ENCODE results near the gene TSPEAR. TPM values are rescaled to one million over a fixed set of nuclear protein-coding genes. Genes with fewer than 3 reads are reported as not detected.
"Not testable (repeated sequence)": the region's sequence is repeated elsewhere in the genome, so short reads cannot be mapped to it uniquely, and the experiment has no call there.

The TSPEAR gene
- total RNA-seq, 2 donors from 2014 or later, result not detected

DNA sequence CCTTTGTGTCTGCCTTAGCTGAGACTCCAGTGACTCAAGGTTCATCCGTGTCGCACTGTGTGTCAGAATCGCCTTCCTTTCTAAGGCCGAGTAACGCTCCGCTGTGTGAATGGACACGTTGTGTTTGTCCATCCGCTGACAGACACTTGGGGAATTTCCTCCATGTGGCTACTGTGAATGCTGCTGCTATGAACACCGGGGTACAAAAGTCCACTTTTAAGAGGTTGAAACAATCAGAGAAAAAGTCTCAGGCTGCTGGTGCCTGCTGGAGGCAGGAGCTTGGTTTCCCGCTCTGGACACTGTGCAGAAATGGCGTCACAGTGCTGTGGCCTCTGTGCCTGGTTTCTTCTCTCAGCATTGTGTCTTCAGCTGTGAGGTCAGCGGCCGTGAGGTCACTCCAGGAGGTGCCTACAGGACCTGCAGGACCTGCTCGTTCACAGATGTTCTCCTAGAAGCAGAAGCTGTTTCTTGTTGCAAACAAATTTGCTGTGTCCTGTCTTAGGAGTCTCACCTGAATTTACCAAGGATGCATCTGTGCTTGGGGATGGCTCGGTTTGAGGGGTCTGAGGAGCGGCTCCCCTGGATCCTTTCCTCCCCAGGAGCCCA lies 205.6 kb downstream of the TSPEAR start:
- no peak overlapping the region for H3K27ac ChIP-seq
- no peak overlapping the region for H3K4me3 ChIP-seq
- DNase-seq (ENCODE audit: low spot score), result no peak
- H3K9me3 ChIP-seq, result no peaks in the 10 kb centered on the region
- TF ChIP-seq, protein P1, sequence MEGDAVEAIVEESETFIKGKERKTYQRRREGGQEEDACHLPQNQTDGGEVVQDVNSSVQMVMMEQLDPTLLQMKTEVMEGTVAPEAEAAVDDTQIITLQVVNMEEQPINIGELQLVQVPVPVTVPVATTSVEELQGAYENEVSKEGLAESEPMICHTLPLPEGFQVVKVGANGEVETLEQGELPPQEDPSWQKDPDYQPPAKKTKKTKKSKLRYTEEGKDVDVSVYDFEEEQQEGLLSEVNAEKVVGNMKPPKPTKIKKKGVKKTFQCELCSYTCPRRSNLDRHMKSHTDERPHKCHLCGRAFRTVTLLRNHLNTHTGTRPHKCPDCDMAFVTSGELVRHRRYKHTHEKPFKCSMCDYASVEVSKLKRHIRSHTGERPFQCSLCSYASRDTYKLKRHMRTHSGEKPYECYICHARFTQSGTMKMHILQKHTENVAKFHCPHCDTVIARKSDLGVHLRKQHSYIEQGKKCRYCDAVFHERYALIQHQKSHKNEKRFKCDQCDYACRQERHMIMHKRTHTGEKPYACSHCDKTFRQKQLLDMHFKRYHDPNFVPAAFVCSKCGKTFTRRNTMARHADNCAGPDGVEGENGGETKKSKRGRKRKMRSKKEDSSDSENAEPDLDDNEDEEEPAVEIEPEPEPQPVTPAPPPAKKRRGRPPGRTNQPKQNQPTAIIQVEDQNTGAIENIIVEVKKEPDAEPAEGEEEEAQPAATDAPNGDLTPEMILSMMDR (IDR thresholded peaks at IDR 0.05), result no peak
- no peaks in the 10 kb centered on the region for H3K36me3 ChIP-seq
- peaks cover 0 to 9% of the 10 kb centered on the region in 2 donors for H3K4me1 ChIP-seq
- no peaks in the 10 kb centered on the region for H3K27me3 ChIP-seq

DNA sequence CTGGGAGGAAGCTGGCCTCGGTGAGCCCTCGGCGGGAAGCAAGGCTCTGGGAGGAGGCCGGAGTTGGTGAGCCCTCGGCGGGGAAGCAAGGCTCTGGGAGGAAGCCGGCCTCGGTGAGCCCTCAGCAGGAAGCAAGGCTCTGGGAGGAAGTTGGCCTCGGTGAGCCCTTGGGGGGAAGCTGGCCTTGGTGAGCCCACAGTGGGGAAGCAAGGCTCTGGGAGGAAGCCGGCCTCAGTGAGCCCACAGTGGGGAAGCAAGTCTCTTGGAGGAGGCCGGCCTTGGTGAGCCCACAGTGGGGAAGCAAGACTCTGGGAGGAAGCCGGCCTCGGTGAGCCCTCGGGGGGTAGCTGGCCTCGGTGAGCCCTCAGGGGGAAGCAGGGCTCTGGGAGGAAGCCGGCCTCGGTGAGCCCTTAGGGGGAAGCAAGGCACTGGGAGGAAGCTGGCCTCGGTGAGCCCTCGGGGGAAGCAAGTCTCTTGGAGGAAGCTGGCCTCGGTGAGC lies 207.4 kb downstream of the TSPEAR start:
- no peak overlapping the region for H3K4me3 ChIP-seq
- TF ChIP-seq, protein P1 (IDR thresholded peaks at IDR 0.05), result no peak
- no peaks in the 10 kb centered on the region for H3K4me1 ChIP-seq
- DNase-seq (ENCODE audit: low spot score), result no peak
- no peaks in the 10 kb centered on the region for H3K36me3 ChIP-seq
- no peaks in the 10 kb centered on the region for H3K9me3 ChIP-seq
- H3K27me3 ChIP-seq, result no peaks in the 10 kb centered on the region
- no peak overlapping the region for H3K27ac ChIP-seq

DNA sequence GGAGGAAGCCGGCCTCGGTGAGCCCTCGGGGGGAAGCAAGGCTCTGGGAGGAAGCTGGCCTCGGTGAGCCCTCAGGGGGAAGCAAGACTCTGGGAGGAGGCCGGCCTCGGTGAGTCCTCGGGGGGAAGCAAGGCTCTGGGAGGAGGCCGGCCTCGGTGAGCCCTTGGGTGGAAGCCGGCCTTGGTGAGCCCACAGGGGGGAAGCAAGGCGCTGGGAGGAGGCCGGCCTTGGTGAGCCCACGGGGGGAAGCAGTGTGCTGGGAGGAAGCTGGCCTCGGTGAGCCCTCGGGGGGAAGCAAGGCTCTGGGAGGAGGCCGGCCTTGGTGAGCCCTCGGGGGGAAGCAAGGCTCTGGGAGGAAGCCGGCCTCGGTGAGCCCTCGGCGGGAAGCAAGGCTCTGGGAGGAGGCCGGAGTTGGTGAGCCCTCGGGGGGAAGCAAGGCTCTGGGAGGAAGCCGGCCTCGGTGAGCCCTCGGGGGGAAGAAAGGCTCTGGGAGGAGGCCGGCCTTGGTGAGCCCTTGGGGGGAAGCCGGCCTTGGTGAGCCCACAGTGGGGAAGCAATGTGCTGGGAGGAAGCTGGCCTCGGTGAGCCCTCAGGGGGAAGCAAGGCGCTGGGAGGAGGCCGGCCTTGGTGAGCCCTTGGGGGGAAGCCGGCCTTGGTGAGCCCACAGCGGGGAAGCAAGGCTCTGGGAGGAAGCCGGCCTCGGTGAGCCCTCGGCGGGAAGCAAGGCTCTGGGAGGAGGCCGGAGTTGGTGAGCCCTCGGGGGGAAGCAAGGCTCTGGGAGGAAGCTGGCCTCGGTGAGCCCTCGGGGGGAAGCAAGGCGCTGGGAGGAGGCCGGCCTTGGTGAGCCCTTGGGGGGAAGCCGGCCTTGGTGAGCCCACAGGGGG lies 208.1 kb downstream of the TSPEAR start:
- not testable (repeated sequence) for H3K4me1 ChIP-seq; H3K27me3 ChIP-seq; DNase-seq (ENCODE audit: low spot score); H3K27ac ChIP-seq; H3K36me3 ChIP-seq; H3K4me3 ChIP-seq; H3K9me3 ChIP-seq

DNA sequence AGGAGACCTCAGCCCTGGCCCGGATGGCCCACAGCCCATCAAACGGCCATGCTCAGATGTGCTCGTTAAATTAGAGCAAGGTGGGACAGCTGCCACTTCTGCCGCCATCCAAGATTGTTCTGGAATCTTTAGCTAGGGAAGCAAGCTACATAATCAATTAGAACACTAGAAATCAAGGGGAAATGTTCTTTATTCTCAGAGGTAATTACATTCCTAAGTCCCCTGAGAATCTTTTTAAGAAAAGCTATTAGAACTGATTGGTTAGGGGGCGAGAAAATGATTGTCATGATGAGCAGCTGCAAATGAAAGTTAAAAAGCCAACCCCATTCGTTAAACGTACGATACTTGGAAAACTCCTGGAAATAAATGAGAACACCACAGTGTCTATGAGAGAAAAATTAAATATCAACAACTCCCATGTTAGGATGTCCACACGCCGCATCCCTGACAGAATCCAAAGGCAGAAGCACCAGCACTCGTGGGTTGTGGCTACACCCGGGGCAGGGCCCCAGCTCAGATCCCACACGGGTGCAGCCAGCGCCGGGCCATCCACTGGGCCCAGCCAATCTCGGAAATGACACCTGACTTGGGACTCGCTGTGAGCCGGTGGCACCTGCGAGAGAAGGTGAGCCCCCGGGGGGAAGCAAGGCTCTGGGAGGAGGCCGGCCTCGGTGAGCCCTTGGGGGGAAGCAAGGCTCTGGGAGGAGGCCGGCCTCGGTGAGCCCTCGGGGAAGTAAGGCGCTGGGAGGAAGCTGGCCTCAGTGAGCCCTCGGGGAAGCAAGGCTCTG lies 209.0 kb downstream of the TSPEAR start:
- H3K36me3 ChIP-seq, result no peaks in the 10 kb centered on the region
- no peak overlapping the region for H3K27ac ChIP-seq
- DNase-seq (ENCODE audit: low spot score), result no peak
- no peaks in the 10 kb centered on the region for H3K9me3 ChIP-seq
- no peak overlapping the region for H3K4me3 ChIP-seq
- peaks cover 0 to under 1% of the 10 kb centered on the region in 2 donors for H3K4me1 ChIP-seq
- no peaks in the 10 kb centered on the region for H3K27me3 ChIP-seq
- TF ChIP-seq, protein P1 (IDR thresholded peaks at IDR 0.05), result no peak

DNA sequence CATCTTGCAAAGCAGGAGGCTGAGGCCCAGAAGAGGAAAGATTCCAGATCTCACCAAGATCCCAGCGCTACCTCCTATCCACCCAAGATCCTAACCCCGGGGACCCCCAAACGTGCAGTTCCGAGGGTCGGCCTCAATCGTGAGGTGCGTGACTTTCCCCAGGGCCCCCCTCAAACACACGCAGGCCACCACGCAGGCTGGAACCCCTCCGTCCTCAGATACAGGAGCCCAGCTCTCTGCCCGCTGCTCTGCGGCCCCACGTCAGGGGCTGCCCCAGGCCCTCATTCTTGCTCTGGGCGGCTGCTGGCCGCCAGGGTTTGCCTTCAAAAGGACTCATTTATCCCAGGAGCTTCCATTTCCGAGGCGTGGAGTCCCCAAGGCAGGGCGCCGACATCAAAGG lies 211.3 kb downstream of the TSPEAR start:
- Histone ChIP-seq H3K36me3 (no peaks in the 10 kb centered on the region), H3K27ac (no peak overlapping the region), H3K27me3 (no peaks in the 10 kb centered on the region), H3K4me3 (no peak overlapping the region), H3K9me3 (no peaks in the 10 kb centered on the region), H3K4me1 (peaks cover 0 to 16% of the 10 kb centered on the region in 2 donors)
- no peak for DNase-seq (ENCODE audit: low spot score)
- TF ChIP-seq, protein P1 (IDR thresholded peaks at IDR 0.05), result no peak

DNA sequence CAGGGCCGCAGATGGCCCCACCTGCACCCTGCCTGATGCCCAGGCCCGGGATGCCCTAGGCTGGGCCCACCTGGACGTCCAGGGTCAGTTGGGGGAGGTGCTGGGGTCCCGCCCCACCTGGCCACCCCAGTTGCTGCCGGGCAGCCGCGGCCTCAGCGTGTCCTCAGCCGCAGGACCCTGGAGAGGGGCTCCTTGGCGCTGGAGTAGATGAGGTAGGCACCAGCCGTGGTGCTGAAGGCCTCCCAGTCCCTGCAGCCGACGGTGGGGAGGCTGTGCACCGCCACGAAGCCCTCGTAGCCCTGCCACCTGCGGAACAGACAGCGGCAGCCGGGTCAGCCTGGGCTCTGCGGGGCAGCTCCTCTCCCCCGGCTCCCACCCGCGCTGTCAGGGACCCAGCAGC lies 211.7 kb downstream of the TSPEAR start:
- Histone ChIP-seq H3K9me3 (no peaks in the 10 kb centered on the region), H3K4me1 (peaks cover 0 to 16% of the 10 kb centered on the region in 2 donors), H3K36me3 (no peaks in the 10 kb centered on the region), H3K27me3 (no peaks in the 10 kb centered on the region), H3K4me3 (no peak overlapping the region), H3K27ac (no peak overlapping the region)
- DNase-seq (ENCODE audit: low spot score), result no peak
- TF ChIP-seq, protein P1 (IDR thresholded peaks at IDR 0.05), result no peak

Measured in right atrium auricular region (tissue), 2 donors.